OCI-LY1 (cell line): ENCODE measurements around the gene CPSF4L.

Source experiments
- H2AFZ ChIP-seq: fragments of 200-600 bp; sonication (generic), shearing (Covaris generic); 2 replicates; pipeline ENCODE4 v1.6.0; 2014; ENCODE audit warnings: antibody characterized with exemption, mild to moderate bottlenecking, low read length
- H3F3A ChIP-seq: fragments of 200-600 bp; sonication (generic), shearing (Covaris generic); 2 replicates; pipeline ENCODE4 v1.6.0; 2014; ENCODE audit warnings: mild to moderate bottlenecking, antibody characterized with exemption, low read length, moderate library complexity; ENCODE audit not compliant: insufficient read depth
- H3K27ac ChIP-seq: fragments of 200-600 bp; sonication (generic); 2 replicates; pipeline ENCODE4 v1.5.1; 2014; ENCODE audit warnings: low read length, mixed run types, mild to moderate bottlenecking, low read depth; ENCODE audit not compliant: poor library complexity, severe bottlenecking
- H3K27me3 ChIP-seq: fragments of 200-600 bp; sonication (generic); 2 replicates; pipeline ENCODE4 v1.6.0; 2014; ENCODE audit warnings: antibody characterized with exemption, mild to moderate bottlenecking, low read length, moderate library complexity; ENCODE audit not compliant: insufficient read depth
- H3K36me3 ChIP-seq: fragments of 200-600 bp; sonication (generic); 2 replicates; pipeline ENCODE4 v1.6.1; 2014; ENCODE audit warnings: mild to moderate bottlenecking, antibody characterized with exemption, low read length, moderate library complexity, mixed read lengths; ENCODE audit not compliant: insufficient read depth
- H3K4me1 ChIP-seq: fragments of 200-600 bp; sonication (generic); 2 replicates; pipeline ENCODE4 v1.5.1; 2014; ENCODE audit warnings: mild to moderate bottlenecking, low read length, moderate library complexity; ENCODE audit not compliant: insufficient read depth, severe bottlenecking
- H3K4me2 ChIP-seq: fragments of 200-600 bp; sonication (generic), shearing (Covaris generic); 2 replicates; pipeline ENCODE4 v1.6.1; 2014; ENCODE audit warnings: low read length
- H3K4me3 ChIP-seq: fragments of 200-600 bp; sonication (generic); 2 replicates; pipeline ENCODE4 v1.5.1; 2014; ENCODE audit warnings: low read length, low read depth, mild to moderate bottlenecking, mixed read lengths; ENCODE audit not compliant: poor library complexity, severe bottlenecking
- H3K79me2 ChIP-seq: fragments of 200-600 bp; shearing (Covaris generic); 2 replicates; pipeline ENCODE4 v1.6.1; 2016; ENCODE audit warnings: mixed run types, low read length, mixed read lengths; ENCODE audit not compliant: insufficient read depth
- H3K9ac ChIP-seq: fragments of 200-600 bp; sonication (generic), shearing (Covaris generic); 2 replicates; pipeline ENCODE4 v1.6.1; 2014; ENCODE audit warnings: mild to moderate bottlenecking, low read length, mixed read lengths
- H3K9me2 ChIP-seq: fragments of 200-600 bp; sonication (generic), shearing (Covaris generic); 2 replicates; pipeline ENCODE4 v1.6.1; 2014; ENCODE audit warnings: low read depth, mild to moderate bottlenecking, low read length, mixed read lengths
- H3K9me3 ChIP-seq: fragments of 200-600 bp; shearing (Covaris generic); 2 replicates; pipeline ENCODE4 v1.6.1; 2014; ENCODE audit warnings: low read length, mixed read lengths
- H4K20me1 ChIP-seq: fragments of 200-600 bp; sonication (generic), shearing (Covaris generic); 2 replicates; pipeline ENCODE4 v1.6.0; 2016; ENCODE audit warnings: mild to moderate bottlenecking, low read length; ENCODE audit not compliant: insufficient read depth
- EZH2 ChIP-seq: fragments of 200-600 bp; sonication (generic), shearing (Covaris generic); IDR thresholded peaks from 2 replicates; pipeline ENCODE4 v1.8.0; 2017; ENCODE audit warnings: borderline replicate concordance, mixed run types, mild to moderate bottlenecking, antibody characterized with exemption, low read length, moderate library complexity, mixed read lengths
- TF ChIP-seq, protein P1 (sequence below): fragments of 200-600 bp; sonication (generic), shearing (Covaris generic); IDR thresholded peaks from 2 replicates; pipeline ENCODE4 v1.5.1; 2017; ENCODE audit warnings: mild to moderate bottlenecking, antibody characterized with exemption, low read length, moderate library complexity, mixed read lengths

The CPSF4L gene

DNA sequence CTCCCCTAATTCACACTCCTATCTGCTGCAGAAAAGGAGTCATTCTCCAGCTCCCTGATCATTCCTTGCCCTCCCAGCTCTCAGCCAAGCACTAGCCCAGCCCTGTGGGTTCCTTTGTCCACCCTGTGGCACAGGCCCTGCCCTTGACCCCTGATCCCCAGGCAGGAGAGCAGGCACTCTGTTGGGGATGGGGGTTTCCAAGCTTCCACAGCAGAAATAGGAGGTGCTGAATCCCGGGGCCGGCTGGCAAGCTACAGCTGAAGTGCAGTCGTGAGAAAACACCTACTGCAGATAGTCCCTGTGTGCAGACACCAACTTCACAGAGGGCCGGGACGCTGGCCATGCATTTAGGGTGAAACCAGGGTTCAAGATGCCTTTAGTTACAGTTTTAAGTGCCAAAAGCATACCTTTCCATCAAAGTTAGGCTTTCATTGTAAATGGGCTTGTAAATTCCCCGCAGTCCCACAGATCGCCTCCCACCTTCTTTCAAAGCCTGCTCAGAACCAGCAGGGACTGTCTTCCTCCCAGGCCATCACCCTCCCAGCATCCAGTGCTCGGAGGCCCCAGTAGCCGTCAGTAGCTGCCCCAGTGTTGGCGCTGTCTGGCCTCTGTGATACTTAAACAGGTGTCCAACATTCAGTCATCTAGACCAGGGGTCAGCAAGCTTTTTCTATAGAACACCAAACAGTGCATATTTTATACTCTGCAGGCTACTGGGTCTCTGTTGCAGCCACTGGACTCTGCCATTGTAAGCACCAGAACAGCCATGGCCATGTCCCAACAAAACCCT, 10.6 kb downstream of the CPSF4L start:
- H3K9me2 ChIP-seq: no peaks in the 10 kb centered on the region
- H3K27me3 ChIP-seq: no peaks in the 10 kb centered on the region
- no peaks in the 10 kb centered on the region for H3F3A ChIP-seq
- no peaks in the 10 kb centered on the region for H3K79me2 ChIP-seq
- H4K20me1 ChIP-seq: no peaks in the 10 kb centered on the region
- H3K9ac ChIP-seq: no peak overlapping the region
- no peaks in the 10 kb centered on the region for H3K9me3 ChIP-seq
- no peak overlapping the region for H3K27ac ChIP-seq
- no peaks in the 10 kb centered on the region for H3K4me1 ChIP-seq
- TF ChIP-seq, protein P1, sequence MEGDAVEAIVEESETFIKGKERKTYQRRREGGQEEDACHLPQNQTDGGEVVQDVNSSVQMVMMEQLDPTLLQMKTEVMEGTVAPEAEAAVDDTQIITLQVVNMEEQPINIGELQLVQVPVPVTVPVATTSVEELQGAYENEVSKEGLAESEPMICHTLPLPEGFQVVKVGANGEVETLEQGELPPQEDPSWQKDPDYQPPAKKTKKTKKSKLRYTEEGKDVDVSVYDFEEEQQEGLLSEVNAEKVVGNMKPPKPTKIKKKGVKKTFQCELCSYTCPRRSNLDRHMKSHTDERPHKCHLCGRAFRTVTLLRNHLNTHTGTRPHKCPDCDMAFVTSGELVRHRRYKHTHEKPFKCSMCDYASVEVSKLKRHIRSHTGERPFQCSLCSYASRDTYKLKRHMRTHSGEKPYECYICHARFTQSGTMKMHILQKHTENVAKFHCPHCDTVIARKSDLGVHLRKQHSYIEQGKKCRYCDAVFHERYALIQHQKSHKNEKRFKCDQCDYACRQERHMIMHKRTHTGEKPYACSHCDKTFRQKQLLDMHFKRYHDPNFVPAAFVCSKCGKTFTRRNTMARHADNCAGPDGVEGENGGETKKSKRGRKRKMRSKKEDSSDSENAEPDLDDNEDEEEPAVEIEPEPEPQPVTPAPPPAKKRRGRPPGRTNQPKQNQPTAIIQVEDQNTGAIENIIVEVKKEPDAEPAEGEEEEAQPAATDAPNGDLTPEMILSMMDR: no peak
- TF ChIP-seq EZH2: no peak
- no peak overlapping the region for H3K4me2 ChIP-seq
- H2AFZ ChIP-seq: no peak overlapping the region
- no peak overlapping the region for H3K4me3 ChIP-seq
- H3K36me3 ChIP-seq: peaks cover 24% of the 10 kb centered on the region; the same call in 1 of the 2 replicates

DNA sequence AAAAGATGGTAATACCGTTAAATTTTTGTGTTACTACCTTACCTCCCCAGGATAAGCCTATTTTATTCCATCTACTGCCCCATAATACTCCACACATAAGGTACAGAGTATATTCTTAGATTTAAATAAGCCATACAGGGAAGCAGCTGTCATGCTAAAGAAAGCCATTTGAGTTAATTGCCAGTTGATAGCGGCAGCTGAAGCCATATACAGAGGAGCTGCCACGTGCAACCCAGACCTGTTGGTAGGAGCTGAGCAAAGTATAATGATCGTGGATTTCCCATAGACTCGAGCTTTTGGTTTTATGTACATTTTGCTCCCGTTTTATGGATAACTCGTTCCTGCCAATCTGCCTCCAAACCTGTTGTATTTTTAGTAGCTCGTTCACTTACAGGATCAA, 12.0 kb downstream of the CPSF4L start:
- no peaks in the 10 kb centered on the region for H3K9me2 ChIP-seq
- H3K4me3 ChIP-seq: no peak overlapping the region
- no peaks in the 10 kb centered on the region for H3K4me1 ChIP-seq
- H3K9ac ChIP-seq: no peak overlapping the region
- no peak overlapping the region for H3K27ac ChIP-seq
- H3K4me2 ChIP-seq: no peak overlapping the region
- H3K9me3 ChIP-seq: no peaks in the 10 kb centered on the region
- H3K27me3 ChIP-seq: no peaks in the 10 kb centered on the region
- no peaks in the 10 kb centered on the region for H3K79me2 ChIP-seq
- no peak overlapping the region for H2AFZ ChIP-seq
- peaks cover 34% of the 10 kb centered on the region; the same call in 1 of the 2 replicates for H3K36me3 ChIP-seq
- no peak for TF ChIP-seq EZH2
- TF ChIP-seq, protein P1: no peak
- H4K20me1 ChIP-seq: no peaks in the 10 kb centered on the region
- H3F3A ChIP-seq: 0 out of 2 replicates have a peak, but pooled peaks cover 3% of the 10 kb centered on the region

DNA sequence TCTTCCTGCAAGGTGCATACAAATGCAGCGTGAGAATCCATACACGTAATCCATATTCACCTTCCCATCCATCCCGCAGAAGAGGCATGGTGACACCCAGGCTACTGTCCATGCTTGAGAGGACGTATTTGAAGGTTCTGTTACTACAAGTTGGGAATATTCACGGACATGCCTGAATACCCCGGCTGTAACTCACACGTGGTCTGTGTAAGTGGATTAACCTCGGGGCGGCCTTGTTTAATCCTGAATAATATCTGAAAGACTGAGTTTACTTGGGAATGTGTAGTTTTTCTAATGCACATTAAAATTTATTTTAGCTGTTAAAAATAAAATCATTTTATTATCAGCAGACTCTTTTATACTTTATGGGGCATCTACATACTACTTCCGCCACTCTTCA, 13.1 kb downstream of the CPSF4L start:
- no peak overlapping the region for H3K4me2 ChIP-seq
- H3K36me3 ChIP-seq: peaks cover 43% of the 10 kb centered on the region
- no peaks in the 10 kb centered on the region for H3K9me2 ChIP-seq
- TF ChIP-seq, protein P1: no peak
- TF ChIP-seq EZH2: no peak
- no peak overlapping the region for H2AFZ ChIP-seq
- H3K27ac ChIP-seq: no peak overlapping the region
- no peak overlapping the region for H3K9ac ChIP-seq
- H3K79me2 ChIP-seq: no peaks in the 10 kb centered on the region
- 0 out of 2 replicates have a peak, but pooled peaks cover 3% of the 10 kb centered on the region for H3F3A ChIP-seq
- H3K4me3 ChIP-seq: no peak overlapping the region
- H3K9me3 ChIP-seq: no peaks in the 10 kb centered on the region
- H3K4me1 ChIP-seq: no peaks in the 10 kb centered on the region
- H4K20me1 ChIP-seq: no peaks in the 10 kb centered on the region
- no peaks in the 10 kb centered on the region for H3K27me3 ChIP-seq
